ENCODE measurements around the gene XRCC5.
"Not testable (repeated sequence)": the region's sequence is repeated elsewhere in the genome, so short reads cannot be mapped to it uniquely, and the experiment has no call there.

Gene XRCC5

GRCh38 chr2:216119986-216120385, 10.8 kb downstream of the XRCC5 start:
- no peak for DNase-seq

- DNase-seq: no peak
Observed at GRCh38 chr2:216121255-216121654, 12.1 kb downstream of the XRCC5 start.

- no peak for DNase-seq
Observed at GRCh38 chr2:216126943-216127342, 17.8 kb downstream of the XRCC5 start.

- no peak for DNase-seq
Observed at GRCh38 chr2:216130346-216130971, 21.3 kb downstream of the XRCC5 start.

GRCh38 chr2:216131175-216131926, 22.2 kb downstream of the XRCC5 start:
- no peak for DNase-seq

- DNase-seq: no peak
Observed at GRCh38 chr2:216132585-216132984, 23.4 kb downstream of the XRCC5 start.

- no peak for DNase-seq
Observed at GRCh38 chr2:216133397-216133796, 24.2 kb downstream of the XRCC5 start.

- no peak for DNase-seq
Observed at GRCh38 chr2:216134958-216135541, 25.9 kb downstream of the XRCC5 start.

GRCh38 chr2:216139884-216140283, 30.7 kb downstream of the XRCC5 start:
- DNase-seq: no peak

GRCh38 chr2:216141516-216141915, 32.4 kb downstream of the XRCC5 start:
- DNase-seq: not testable (repeated sequence)

GRCh38 chr2:216142540-216142939, 33.4 kb downstream of the XRCC5 start:
- DNase-seq: no peak

- no peak for DNase-seq
Observed at GRCh38 chr2:216144372-216144771, 35.2 kb downstream of the XRCC5 start.

- no peak for DNase-seq
Observed at GRCh38 chr2:216144857-216145256, 35.7 kb downstream of the XRCC5 start.

GRCh38 chr2:216146573-216146972, 37.4 kb downstream of the XRCC5 start:
- no peak for DNase-seq

- no peak for DNase-seq
Observed at GRCh38 chr2:216147172-216148131, 38.3 kb downstream of the XRCC5 start.

- no peak for DNase-seq
Observed at GRCh38 chr2:216148983-216149382, 39.8 kb downstream of the XRCC5 start.

- DNase-seq: no peak
Observed at GRCh38 chr2:216149741-216150140, 40.6 kb downstream of the XRCC5 start.

GRCh38 chr2:216151313-216152025, 42.3 kb downstream of the XRCC5 start:
- DNase-seq: no peak

GRCh38 chr2:216155954-216156353, 46.8 kb downstream of the XRCC5 start:
- DNase-seq: no peak

GRCh38 chr2:216156822-216157221, 47.7 kb downstream of the XRCC5 start:
- no peak for DNase-seq

- DNase-seq: no peak
Observed at GRCh38 chr2:216159144-216159543, 50.0 kb downstream of the XRCC5 start.

- DNase-seq: no peak
Observed at GRCh38 chr2:216159646-216160045, 50.5 kb downstream of the XRCC5 start.
